Right lobe of liver (tissue), 4 donors: ENCODE results near the gene PFKP.

Experiments used
- POLR2A ChIP-seq: fragments of 450-650 bp; IDR thresholded peaks from one replicate; pipeline ENCODE4 v1.6.1; 2017; ENCODE audit warnings: antibody characterized with exemption, mild to moderate bottlenecking
- TF ChIP-seq, protein P1 (sequence below), 4 donors: fragments of 200-600 bp in 3 of 4; fragments of 450-650 bp in 1 of 4; IDR thresholded peaks; one replicate each; pipeline versions ENCODE4 v1.5.1 to v1.8.0; 2016 to 2022; ENCODE audit warnings: antibody characterized with exemption in 4 of 4, mild to moderate bottlenecking in 2 of 4
- donor health status: DM: no; HTN: no; CAD: no.
- donor health status: DM: no; HTN: no; CAD: no.
- donor health status: DM: no; HTN: yes; CAD: no.

DNA sequence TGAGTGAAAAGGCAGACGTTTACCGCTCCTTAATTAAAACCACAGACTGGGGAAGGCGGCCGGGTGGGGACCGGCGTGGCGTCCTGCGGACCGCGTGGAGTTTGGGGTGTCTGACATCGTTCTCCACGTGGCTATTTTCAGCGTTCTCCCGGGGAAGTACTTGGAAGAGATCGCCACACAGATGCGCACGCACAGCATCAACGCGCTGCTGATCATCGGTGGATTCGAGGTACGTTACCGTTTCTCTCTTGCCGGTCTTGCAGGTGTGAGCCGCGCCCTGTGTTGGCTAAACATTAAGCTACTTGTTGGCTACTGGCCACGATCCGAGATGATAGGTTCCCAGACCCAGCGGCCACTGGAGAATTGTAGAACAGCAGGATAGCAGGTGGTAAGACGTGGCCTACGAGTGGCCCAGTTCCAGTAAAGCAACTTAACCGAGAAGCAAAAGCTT is 51.3 kb downstream of the PFKP start:
- TF ChIP-seq, protein P1, sequence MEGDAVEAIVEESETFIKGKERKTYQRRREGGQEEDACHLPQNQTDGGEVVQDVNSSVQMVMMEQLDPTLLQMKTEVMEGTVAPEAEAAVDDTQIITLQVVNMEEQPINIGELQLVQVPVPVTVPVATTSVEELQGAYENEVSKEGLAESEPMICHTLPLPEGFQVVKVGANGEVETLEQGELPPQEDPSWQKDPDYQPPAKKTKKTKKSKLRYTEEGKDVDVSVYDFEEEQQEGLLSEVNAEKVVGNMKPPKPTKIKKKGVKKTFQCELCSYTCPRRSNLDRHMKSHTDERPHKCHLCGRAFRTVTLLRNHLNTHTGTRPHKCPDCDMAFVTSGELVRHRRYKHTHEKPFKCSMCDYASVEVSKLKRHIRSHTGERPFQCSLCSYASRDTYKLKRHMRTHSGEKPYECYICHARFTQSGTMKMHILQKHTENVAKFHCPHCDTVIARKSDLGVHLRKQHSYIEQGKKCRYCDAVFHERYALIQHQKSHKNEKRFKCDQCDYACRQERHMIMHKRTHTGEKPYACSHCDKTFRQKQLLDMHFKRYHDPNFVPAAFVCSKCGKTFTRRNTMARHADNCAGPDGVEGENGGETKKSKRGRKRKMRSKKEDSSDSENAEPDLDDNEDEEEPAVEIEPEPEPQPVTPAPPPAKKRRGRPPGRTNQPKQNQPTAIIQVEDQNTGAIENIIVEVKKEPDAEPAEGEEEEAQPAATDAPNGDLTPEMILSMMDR (IDR thresholded peaks at IDR 0.05) = no peak
- TF ChIP-seq POLR2A = no peak
